ENCODE data around the gene NLN.

DNA sequence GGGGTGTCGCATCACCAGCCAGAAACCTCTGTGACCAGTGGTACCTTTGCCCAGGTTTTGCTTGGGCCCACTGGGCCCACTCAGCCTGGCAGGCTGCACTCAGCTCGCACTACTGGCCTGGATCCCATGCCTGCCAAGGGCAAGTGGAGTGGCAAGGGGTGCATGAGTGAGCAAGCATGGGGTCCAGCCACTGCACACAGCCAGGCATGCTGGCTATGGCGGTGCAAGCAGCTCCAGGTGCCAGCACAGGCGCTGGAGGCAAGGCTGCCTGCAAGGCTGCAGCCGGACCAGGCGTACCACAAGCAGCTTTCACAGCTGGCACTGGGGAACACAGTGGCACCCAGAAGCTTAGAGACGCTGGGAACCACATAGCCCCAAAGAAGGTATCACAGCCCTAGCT lies 80.1 kb downstream of the NLN start:
- TF ChIP-seq, protein P1, sequence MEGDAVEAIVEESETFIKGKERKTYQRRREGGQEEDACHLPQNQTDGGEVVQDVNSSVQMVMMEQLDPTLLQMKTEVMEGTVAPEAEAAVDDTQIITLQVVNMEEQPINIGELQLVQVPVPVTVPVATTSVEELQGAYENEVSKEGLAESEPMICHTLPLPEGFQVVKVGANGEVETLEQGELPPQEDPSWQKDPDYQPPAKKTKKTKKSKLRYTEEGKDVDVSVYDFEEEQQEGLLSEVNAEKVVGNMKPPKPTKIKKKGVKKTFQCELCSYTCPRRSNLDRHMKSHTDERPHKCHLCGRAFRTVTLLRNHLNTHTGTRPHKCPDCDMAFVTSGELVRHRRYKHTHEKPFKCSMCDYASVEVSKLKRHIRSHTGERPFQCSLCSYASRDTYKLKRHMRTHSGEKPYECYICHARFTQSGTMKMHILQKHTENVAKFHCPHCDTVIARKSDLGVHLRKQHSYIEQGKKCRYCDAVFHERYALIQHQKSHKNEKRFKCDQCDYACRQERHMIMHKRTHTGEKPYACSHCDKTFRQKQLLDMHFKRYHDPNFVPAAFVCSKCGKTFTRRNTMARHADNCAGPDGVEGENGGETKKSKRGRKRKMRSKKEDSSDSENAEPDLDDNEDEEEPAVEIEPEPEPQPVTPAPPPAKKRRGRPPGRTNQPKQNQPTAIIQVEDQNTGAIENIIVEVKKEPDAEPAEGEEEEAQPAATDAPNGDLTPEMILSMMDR (IDR thresholded peaks at IDR 0.05): no peak
- no peak for TF ChIP-seq POLR2A (IDR thresholded peaks at IDR 0.05)

Data from Peyer's patch (tissue), 4 donors.